Esophagus squamous epithelium (tissue), 4 donors: ENCODE measurements around the gene PYGL.

Source experiments
- CTCF ChIP-seq, 6 experiments: fragments of 450-650 bp in 4 of 6; fragments of 200-600 bp in 2 of 6; sonication (generic) in 2 of 6; IDR thresholded peaks; one replicate each; pipeline ENCODE4 v1.5.1; 2016 to 2019; ENCODE audit warnings: antibody characterized with exemption in 6 of 6, mild to moderate bottlenecking in 4 of 6, moderate library complexity in 4 of 6
- POLR2A ChIP-seq, 4 donors: fragments of 450-650 bp; IDR thresholded peaks; one replicate each; pipeline ENCODE4 v1.6.1; 2017; ENCODE audit warnings: antibody characterized with exemption in 4 of 4, mild to moderate bottlenecking in 4 of 4, moderate library complexity in 3 of 4

- TF ChIP-seq POLR2A (IDR thresholded peaks at IDR 0.05) (no peak), CTCF (IDR thresholded peaks at IDR 0.05) (no peak)
These were observed 547 bp upstream of the PYGL start for GRCh38 chr14:50944647-50945413.
